Fibroblast of skin of abdomen (primary cell): Measurements from ENCODE around the gene CELF5.
"Not testable (repeated sequence)": the region's sequence is repeated elsewhere in the genome, so short reads cannot be mapped to it uniquely, and the experiment has no call there.

Experiments used
- DNase-seq: peaks from one replicate; pipeline ENCODE4 v3.0.0-alpha.2; 2013

Gene CELF5

DNA sequence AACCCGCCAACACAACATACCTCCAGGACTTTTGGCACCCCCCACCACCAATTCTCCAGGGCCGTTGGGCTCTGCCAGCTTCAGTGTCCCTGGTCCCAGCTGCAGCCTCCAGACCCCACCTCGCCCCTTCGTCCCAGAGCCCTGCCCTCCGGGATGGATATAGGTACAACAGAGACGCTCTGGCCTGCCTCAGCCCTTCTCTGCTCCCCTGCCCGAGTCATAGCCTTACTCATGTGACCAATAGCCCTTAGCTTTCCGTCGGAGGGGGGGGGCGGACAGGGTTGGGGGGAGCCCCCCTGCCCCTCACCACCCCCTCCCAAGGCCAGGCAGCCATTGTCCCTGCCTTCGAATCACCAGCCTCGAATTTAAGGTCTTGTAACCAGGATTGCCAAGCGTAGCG lies 71.1 kb downstream of the CELF5 start:
- no peak for DNase-seq

DNA sequence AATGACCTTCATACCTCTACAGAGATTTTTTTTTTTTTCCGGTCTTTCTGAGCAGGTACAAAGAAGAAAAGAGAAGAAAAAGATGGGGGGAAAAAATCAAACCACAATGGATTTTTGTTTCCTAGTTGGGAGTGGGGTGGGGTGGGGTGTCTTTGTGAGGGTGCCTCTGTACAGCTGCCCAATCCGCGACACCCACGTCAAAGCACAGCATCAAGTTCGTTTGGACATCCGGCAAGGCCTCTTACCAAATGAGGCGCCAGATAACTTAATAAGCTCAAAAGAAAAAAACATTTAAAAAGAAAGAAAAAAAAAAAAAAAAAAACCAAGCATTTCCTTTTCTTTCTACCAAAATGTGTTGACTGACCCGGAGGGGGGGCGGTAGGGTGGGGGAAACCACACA lies 71.6 kb downstream of the CELF5 start:
- no peak for DNase-seq

DNA sequence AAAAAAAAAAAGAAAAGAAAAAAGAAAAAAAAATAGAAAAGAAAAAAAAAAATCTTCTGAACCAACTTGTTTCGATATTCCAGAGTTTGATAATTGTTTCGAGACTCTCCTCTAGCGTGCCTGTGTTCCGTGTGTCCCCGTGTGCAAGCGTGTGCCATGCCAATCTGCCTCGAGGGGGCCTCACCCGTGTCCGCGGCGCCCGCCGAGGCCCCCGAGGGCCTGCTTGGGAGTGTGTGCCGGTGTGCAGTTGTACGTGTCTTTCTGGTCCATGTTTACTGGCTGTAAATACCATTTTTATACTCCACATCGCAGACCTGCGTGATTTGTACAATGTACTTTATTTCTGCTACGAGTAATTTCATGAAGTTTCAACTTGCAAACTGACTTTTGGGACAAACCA lies 72.0 kb downstream of the CELF5 start:
- DNase-seq = no peak

DNA sequence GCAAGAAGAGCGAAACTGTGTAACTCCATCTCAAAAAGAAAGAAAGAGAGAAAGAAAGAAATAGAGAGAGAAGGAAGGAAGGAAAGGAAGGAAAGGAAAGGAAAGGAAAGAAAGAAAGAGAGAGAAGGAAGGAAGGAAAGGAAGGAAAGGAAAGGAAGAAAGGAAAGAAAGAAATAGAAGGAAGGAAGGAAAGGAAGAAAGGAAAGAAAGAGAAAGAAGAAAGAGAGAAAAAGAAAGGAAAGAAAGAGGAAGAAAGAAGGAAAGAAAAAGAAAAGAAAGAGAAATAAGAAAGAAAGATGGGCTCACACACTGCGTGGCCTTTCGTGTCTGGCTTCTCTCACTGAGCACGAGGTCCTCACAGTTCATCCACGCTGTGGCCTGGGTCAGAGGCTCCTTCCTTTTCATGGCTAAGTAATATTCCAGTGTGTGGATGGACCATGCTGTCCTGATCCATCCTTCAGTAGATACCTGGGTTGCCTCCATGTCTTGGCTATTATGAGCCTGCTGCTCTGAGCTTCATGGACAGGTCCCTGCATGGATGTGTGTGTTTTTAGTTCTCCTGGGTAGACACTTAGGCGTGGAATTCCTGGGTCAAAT lies 74.5 kb downstream of the CELF5 start:
- no peak for DNase-seq

DNA sequence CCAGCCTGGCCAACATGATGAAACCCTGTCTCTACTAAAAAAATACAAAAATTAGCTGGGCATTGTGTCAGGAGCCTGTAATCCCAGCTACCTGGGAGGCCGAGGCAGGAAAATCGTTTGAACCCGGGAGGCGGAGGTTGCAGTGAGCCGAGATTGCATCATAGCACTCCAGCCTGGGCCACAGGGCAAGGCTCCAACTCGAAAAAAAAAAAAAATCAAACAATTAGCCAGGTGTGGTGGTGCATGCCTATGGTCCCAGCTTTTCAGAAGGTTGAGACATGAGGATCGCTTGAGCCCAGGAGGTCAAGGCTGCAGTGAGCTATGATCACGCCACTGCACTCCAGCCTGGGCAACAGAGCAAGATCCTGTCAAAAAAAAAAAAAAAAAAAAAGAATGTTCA lies 76.1 kb downstream of the CELF5 start:
- not testable (repeated sequence) for DNase-seq

DNA sequence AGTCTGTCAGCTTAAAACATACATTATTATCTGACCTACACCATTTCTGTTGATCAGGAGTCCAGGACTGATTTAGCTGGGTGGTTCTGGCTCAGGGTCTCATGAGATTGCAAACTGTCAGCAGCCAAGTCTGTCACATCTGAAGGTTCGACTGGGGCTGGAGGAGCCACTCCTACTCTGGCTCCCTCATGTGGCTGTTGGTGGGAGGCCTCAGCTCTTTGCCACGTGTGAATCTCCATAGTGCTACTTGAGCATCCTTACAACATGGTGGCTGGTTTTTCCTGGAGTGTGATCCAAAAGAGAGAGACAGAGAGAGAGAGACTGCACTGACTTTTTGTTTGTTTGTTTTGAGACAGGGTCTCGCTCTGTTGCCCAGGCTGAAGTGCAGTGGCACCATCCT lies 78.3 kb downstream of the CELF5 start:
- DNase-seq = no peak

DNA sequence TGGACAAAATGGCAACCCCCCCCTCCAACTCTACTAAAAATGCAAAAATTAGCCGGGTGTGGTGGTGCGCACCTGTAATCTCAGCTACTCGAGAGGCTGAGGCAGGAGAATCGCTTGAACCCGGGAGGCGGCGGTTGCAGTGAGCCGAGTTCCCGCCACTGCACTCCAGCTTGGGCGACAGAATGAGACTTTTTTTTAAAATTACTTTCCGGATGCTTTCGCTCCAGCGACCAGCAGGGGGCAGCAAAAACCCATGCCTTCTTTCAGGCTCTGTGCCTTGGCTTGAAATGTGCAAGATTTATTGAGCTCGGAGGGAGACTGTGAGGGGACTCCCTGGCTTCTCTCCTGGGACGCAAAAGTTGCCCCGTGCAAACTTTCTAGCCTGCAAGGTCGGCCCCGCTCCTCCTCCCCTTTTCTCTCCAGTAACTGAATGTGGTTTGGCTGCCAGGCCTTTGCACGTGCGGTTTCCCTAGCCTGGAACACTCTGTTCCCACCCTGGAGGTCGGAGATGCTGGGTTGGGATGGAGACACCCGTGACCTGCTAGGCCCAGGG lies 80.5 kb downstream of the CELF5 start:
- peak; percentile 50 for DNase-seq

DNA sequence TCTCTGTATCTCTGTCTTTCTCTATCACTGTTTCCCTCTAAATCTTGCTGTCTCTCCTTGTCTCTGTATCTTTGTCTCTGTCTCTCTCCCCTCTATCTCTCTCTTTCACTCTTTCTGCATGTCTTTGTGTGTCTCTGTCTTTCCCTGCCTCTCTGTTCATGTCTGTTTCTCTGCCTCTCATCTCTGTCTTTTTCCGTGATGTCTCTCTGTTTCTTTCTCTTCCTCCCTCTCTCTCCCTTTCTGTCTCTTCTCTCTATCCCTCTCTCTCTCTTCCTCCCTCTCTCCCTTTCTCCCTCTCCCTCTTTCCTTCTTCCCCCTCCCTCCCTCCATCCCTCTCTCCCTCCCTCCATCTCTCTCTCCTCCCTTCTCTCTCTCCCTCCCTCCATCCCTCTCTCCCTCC lies 85.3 kb downstream of the CELF5 start:
- no peak for DNase-seq

DNA sequence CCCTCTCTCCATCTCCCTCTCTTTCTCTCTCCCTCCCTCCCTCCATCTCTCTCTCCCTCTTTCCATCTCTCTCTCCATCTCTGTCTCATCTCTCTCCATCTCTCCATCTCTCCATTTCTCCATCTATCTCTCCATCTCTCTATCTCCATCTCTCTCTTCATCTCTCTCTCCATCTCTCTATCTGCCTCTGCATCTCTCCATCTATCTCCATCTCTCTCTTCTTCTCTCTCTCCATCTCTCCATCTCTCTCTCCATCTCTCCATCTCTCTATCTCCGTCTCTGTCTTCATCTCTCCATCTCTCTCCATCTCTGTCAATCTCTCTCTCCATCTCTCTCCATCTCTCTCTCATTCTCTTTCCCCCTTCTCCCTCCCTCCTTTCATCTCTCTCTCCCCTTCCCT lies 85.8 kb downstream of the CELF5 start:
- no peak for DNase-seq

DNA sequence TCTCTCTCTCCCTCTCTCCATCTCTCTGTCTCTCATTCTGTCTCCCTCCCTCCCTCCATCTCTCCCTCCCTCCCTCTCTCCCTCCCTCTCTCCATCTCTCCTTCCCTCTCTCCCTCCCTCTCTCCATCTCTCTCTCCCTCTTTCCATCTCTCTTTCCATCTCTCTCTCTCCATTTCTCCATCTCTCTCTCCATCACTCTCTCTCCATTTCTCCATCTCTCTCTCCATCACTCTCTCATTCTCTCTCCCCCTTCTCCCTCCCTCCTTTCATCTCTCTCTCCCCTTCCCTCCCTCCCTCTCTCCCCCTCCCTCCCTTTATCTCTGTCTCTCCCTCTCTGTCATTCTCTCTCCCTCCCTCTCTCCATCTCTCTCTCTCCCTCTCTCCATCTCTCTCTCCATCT lies 86.2 kb downstream of the CELF5 start:
- no peak for DNase-seq

DNA sequence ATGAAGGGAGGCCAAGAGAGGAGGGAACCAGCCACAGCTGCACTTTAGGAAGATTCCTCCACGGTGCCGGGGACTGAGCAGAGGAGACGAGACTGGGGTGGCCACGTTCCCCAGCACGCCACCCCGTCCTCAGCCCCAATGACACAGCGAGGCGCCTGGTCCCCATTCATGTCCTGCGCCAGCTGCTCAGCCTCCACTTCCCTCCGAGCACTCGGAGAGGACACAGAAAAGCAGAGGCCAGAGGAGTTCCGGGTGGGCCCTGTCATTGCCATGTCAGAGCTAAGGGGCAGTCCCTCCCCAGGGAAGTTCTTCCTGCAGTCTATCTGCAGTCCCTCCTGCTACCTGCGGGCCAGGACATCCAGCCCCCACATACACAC lies 88.7 kb downstream of the CELF5 start:
- no peak for DNase-seq

DNA sequence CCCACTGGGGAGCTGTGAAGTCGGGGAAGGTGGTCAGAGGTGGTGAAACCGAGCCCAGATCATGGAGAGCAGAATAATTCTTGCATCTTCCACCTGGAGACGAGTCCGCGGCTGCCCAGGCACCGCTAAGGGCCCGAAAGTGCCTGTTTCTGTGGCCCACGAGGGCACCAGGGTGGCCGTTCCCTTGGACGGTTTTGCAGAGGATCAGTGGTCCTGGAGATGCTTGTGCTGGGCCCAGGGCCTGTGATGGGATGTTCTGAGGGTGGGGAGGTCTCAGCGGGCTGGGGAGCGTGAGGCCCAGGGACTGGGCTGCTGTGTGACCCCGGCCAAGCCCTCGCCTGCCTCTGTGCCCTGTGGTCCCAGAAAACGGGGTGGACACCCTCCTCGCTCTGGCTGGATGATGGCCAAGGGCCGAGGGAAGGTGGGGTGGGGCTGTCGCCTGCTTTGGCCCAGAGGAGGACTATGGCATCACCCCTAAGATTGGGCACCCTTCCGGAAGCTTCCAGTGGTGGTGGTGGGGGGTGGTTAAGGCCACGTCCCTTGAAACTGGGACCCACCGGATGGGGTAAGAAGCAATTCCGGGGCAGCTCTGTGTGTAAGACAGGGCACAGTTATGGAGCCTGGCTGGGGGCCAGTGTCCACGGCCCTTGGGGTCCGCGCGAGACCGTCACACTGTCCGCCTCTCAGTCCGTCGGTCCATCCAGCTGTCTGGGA lies 90.7 kb downstream of the CELF5 start:
- DNase-seq = no peak

DNA sequence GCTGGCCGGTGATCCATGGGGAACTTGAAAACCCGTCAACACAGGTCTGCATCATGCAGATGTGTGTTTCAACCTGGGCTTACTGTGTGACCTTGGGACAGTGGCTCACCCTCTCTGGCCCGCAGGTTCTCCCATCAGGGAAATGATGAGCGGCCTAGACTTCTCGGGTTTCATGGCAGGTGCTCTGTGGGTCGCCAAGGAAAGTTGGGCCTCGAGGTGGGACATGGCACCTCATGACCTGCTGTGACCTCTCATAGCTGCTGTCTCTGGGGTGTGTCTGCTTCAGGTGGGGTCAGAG lies 91.2 kb downstream of the CELF5 start:
- no peak for DNase-seq

DNA sequence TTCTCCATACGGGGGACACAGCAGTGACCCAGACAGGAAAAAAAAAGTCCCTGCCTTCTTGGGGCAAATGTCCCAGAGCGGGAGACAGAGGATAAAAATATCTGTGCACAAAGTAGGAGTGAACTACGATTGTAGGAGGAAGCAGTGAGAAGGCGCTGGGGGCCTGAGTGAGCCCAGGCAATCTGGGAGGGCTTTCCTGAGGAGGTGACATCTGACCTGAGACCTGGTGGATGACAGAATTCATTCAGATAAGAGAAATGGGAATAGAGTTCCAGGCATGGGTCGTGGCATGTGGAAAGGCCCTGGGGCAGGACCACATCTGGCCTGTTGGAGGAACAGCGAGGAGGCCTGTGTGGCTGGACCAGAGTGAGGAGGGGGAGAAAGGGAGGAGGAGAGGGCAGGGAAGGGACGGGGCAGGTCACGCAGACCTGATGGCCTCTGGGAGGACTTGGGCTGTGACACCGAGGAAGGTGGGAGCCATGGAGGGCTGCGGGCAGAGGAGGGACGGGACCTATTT lies 91.7 kb downstream of the CELF5 start:
- DNase-seq = no peak

DNA sequence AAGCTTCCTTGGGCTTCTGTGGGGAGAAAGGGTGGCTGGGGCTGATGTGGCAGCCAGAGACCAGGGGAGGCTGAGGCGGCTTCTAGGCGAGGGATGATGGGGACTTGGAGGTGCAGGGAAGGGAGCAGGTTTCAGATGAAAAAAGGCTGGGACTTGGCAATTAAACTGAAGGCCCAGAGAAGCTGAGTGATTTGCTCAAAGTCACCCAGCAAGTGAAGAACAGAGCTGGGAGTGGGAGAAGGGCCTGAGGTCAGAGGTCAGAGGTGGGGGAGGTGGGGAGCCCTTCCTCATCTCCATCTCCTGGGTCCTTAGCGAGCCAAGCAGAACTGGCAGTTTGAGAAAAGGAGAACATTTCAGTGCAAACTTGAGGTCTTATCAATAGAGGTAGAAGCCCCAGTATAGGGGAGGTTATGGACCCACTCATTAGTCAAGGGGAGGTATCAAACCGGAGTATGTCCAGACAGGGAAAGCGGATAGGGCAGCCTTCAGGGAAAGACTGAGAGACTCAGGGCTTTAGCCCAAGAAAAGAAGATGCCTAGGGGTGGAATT lies 92.3 kb downstream of the CELF5 start:
- no peak for DNase-seq

DNA sequence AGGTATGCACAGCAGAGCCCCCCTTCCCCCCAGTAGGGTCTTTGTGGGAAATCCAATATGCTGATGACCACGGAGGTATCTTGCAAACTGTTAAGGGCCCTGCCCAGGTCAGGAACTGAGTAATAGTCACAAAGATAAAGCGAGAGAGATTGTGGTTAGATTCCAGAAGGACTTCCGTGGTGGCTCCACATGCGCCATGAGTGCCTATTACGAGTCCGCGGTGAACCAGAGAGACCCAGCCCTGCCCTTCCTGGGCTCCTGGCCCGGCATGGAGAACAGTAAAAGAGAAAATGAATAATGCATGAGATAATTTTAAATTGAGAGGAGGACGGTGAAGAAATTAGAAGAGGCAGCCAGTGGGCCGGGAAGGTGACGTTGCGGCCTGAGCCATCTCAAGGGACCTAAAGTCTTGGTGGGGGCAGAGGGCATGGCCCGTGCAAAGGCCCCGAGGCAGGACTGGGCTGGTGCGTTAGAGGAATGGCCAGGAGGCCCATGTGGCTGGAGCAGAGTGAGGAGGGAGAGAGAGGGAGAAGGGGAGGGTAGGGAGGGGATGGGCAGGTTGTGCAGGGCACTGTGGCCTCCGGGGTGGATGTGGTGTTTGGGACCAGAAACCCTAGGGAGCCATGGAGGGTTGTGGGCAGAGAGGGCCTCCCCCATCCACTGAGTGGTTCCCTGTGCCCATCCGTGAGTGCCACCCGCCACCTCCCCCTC lies 95.3 kb downstream of the CELF5 start:
- no peak for DNase-seq

DNA sequence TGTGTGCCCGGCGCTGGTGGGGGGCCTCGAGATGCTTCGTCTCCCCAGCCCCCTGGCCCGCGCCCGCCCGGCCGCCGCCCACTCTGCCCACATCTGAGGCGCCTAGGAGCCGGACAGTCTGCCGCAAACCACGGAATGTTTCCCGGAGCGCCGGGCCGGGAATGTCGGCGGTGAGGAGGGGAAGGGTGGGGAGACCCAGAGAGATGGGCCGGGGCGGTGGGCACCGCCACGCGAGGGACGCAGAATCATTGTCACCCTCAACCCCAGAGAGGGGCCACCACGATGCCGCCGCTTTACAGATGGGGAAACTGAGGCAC lies 95.9 kb downstream of the CELF5 start:
- no peak for DNase-seq

DNA sequence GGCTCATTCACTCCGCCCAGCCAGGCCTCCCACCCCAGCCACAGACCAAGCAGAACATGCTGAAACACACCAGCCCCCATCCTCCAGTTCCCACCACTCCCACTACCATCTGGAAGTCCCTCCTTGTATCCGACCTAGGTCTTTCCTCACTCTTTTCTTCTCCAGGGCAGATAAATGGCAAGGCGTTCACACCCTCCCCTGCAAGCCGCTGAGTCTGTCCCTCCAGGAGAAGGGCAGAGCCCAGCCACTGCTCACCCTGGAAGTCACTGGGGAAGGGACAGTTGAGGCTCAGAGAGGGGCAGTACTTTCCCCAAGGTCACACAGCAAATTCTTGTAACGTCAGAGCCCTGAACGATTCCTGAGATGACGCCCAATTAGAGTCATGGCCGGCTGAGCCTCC lies 96.4 kb downstream of the CELF5 start:
- DNase-seq = no peak

DNA sequence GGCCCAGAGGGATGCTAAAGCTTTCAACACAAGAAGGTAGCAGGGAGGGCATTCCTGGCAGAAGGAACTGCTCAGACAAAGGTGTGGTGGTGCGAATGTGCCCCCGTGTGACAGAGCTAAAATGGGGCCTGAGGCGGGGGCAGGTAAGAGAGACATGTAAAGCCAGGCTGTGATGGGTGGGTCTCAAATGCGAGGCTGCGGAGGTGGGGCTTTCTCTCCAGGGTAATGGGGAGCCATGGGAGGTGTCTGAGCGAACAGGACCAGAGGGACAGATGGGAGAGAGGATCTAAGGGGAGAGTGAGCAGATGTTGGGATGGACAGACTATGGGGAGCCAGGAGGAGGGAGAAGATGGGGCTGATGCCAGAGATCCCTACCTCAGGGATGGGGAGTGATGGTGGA lies 97.2 kb downstream of the CELF5 start:
- DNase-seq = no peak

DNA sequence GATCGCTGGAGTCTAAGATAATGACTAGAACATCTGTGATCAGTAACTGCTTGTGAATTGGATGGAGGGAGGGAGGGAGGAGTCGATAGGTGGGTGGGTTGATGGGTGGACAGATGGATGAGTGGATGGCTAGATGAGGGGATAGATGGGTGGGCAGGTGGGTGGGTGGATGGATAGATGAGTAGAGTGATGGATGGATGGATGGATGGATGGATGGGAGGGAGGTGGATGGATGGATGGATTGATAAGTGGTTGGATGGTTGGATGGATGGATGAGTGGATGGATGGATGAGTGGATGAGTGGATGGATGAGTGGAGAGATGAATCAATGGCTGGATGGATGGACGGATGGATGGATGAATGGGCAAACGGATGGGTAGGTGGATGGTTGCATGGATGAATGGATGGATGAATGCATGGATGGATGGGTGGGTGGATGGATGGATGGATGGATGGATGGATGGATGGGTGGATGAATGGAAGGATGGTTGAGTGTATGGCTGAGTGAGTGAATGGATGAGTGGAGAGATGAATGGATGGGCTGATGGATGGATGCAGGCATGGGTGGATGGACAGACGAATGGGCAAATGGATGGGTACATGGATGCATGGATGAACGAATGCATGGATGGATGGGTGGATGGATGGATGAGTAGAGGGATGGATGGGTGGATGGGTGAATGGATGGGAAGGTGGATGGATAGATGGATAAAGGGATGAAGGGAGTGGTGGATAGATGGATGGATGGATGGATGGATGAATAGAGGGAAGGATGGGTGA lies 97.9 kb downstream of the CELF5 start:
- DNase-seq = no peak

DNA sequence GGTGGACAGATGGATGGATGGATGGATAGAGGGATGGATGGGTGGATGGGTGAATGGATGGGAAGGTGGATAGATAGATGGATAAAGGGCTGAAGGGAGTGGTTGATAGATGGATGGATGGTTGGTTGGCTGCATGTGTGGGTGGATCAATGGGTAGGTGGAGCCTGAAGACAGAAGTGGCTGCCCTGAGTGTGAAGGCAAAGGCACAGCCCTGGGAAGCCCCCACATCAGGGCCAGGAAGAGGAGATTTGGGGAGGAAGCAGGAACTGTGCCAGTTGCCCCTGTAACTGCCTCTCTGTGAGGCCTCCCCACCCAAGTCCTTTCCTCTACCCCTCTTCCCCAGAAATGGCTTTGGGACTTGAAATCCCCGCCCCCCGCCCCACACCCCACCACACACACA lies 98.6 kb downstream of the CELF5 start:
- DNase-seq = no peak

DNA sequence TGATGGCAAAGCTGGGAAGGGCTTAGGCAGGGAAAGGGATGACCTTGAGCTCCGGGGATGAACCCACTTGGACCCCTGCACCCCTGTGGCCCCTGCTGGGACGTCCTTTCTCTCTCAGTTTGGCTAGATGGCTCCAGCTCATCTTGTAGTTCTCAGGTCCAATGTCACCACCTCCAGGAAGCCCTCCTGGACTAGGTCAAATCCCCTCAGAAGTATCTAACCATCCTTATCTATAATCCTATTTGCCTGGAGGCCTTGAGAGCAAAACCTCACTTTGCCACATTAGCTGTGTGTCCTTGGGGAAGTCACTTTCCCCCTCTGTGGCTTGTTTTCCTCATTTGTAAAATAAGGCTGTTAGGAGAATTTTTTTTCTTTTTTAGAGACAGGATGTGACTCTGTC lies 99.2 kb downstream of the CELF5 start:
- no peak for DNase-seq

DNA sequence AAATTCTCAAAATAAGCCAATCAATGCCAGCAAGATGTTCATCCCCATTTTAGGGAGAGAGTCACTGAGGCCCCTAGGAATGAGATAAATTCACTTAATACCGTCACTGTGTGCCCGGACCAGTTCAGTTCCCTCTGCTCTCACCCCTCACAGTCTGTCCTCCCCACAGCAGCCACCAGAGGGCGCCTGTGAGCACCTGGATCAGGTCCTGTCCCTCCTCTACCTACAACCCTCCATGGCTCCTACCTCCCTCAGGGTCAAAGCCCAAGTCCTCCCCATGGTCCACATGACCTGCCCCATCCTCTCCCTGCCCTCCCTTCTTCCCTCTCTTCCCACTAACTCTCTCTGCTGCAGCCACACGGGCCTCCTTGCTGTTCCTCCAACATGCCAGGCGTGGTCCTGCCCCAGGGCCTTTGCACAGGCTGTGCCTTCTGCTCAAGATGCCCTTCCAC lies 100.0 kb downstream of the CELF5 start:
- no peak for DNase-seq
